K562 (cell line): ENCODE measurements around the gene ARHGAP18. TPM values are rescaled to one million over a fixed set of nuclear protein-coding genes. Genes with fewer than 3 reads are reported as not detected.

ENCODE experiments used
- CC2D1A ChIP-seq: fragments of 450-650 bp; IDR thresholded peaks from 2 replicates; pipeline ENCODE4 v1.6.1; 2017; ENCODE audit warnings: mild to moderate bottlenecking
- DMBX1 ChIP-seq: fragments of 250-450 bp; sonication (Bioruptor Pico); IDR thresholded peaks from 2 replicates; pipeline ENCODE4 v1.8.0; 2022; ENCODE audit warnings: inconsistent platforms, mild to moderate bottlenecking, moderate library complexity, borderline replicate concordance
- FOS ChIP-seq: IDR thresholded peaks from 3 replicates; pipeline ENCODE4 v1.6.1; 2011; ENCODE audit not compliant: insufficient read length; ENCODE audit errors: extremely low read depth
- FOXJ3 ChIP-seq: sonication (generic); formaldehyde crosslinking; IDR thresholded peaks from 2 replicates; pipeline ENCODE4 v1.4.0; 2020; ENCODE audit warnings: mild to moderate bottlenecking, missing genetic modification reagents
- KAT7 ChIP-seq: sonication (generic); formaldehyde crosslinking; IDR thresholded peaks from 2 replicates; pipeline ENCODE4 v1.8.0; 2022; ENCODE audit warnings: missing genetic modification reagents, mild to moderate bottlenecking, borderline replicate concordance
- MAFK ChIP-seq: IDR thresholded peaks from 2 replicates; pipeline ENCODE4 v1.6.1; 2011; ENCODE audit warnings: low read length, improper control_type of control experiment
- MAZ ChIP-seq, 2 experiments: fragments of 450-650 bp in 1 of 2; sonication (generic) in 1 of 2; formaldehyde crosslinking; IDR thresholded peaks in 1 of 2; conservative IDR thresholded peaks in 1 of 2; 2 replicates each; pipeline versions ENCODE4 v1.4.0 to v1.5.0; 2020; ENCODE audit warnings: mild to moderate bottlenecking in 1 of 2, missing genetic modification reagents in 1 of 2
- NFE2 ChIP-seq: IDR thresholded peaks from 2 replicates; pipeline ENCODE4 v1.6.1; 2014; ENCODE audit warnings: antibody characterized with exemption, low read depth
- POLR2AphosphoS2 ChIP-seq: IDR thresholded peaks from 2 replicates; pipeline ENCODE4 v1.6.1; 2012; ENCODE audit warnings: low read length, improper control_type of control experiment
- PRPF4 ChIP-seq: fragments of 200-400 bp; formaldehyde crosslinking; IDR thresholded peaks from one replicate; pipeline ENCODE4 v1.6.1; 2017; ENCODE audit warnings: low read length, low read depth, mild to moderate bottlenecking; ENCODE audit not compliant: insufficient read depth, poor library complexity, severe bottlenecking
- SRSF3 ChIP-seq: fragments of 200-400 bp; formaldehyde crosslinking; IDR thresholded peaks from 2 replicates; pipeline ENCODE4 v1.6.1; 2016; ENCODE audit warnings: mild to moderate bottlenecking, low read length, moderate library complexity; ENCODE audit not compliant: insufficient read depth
- TBP ChIP-seq: optimal IDR thresholded peaks from 2 replicates; pipeline ENCODE3; 2011; ENCODE audit warnings: low read depth, low read length, improper control_type of control experiment
- polyA plus RNA-seq, 8 experiments: library from polyadenylated mRNA; depleted of rRNA in 4 of 8; stranded (reverse) in 5 of 8; unstranded in 3 of 8; fragments of >200 nt; fragmentation: Nextera tagmentation in 2 of 8; fragmentation: Illumina TruSeq in 1 of 8; extraction: Ambion mirVana in 2 of 8; extraction: Trizol in 1 of 8; gene quantifications; 2 replicates each; pipeline versions ENCODE4 v1.2.1 to v1.2.3, GENCODE V29; 2011 to 2014; ENCODE audit warnings: inconsistent platforms in 1 of 8, missing spikeins in 1 of 8
- total RNA-seq, 7 experiments: library from RNA; depleted of rRNA in 6 of 7; stranded (reverse); fragments of >200 nt in 6 of 7; fragmentation: Illumina TruSeq in 2 of 7; extraction: Trizol in 2 of 7; gene quantifications; 2 replicates each; pipeline versions ENCODE4 v1.2.1 to v1.2.3, GENCODE V29; 2011 to 2021; ENCODE audit warnings: low replicate concordance in 1 of 7
- TF ChIP-seq, protein P1 (sequence below), 2 experiments: fragments of 450-650 bp; IDR thresholded peaks; 2 replicates each; pipeline ENCODE4 v1.6.1; 2018; ENCODE audit warnings: mild to moderate bottlenecking in 2 of 2, low read depth in 1 of 2; ENCODE audit not compliant: partially characterized antibody in 2 of 2
- TF ChIP-seq, protein P2 (sequence below): fragments of 250-450 bp; sonication (Bioruptor Pico); IDR thresholded peaks from 2 replicates; pipeline ENCODE4 v1.5.0; 2021
- TF ChIP-seq, protein P3 (sequence below): fragments of 450-650 bp; IDR thresholded peaks from 2 replicates; pipeline ENCODE4 v1.6.1; 2016
- TF ChIP-seq, protein P4 (sequence below): fragments of 250-450 bp; sonication (Bioruptor Pico); IDR thresholded peaks from 2 replicates; pipeline ENCODE4 v1.4.0; 2020; ENCODE audit warnings: mild to moderate bottlenecking

The ARHGAP18 gene
- total and polyA plus RNA-seq, 9 of the 15 experiments (the other 6 are each of a cell fraction or from before 2014, with no cell fraction given) = 13.3 to 29.7 (median 21.1) TPM

DNA sequence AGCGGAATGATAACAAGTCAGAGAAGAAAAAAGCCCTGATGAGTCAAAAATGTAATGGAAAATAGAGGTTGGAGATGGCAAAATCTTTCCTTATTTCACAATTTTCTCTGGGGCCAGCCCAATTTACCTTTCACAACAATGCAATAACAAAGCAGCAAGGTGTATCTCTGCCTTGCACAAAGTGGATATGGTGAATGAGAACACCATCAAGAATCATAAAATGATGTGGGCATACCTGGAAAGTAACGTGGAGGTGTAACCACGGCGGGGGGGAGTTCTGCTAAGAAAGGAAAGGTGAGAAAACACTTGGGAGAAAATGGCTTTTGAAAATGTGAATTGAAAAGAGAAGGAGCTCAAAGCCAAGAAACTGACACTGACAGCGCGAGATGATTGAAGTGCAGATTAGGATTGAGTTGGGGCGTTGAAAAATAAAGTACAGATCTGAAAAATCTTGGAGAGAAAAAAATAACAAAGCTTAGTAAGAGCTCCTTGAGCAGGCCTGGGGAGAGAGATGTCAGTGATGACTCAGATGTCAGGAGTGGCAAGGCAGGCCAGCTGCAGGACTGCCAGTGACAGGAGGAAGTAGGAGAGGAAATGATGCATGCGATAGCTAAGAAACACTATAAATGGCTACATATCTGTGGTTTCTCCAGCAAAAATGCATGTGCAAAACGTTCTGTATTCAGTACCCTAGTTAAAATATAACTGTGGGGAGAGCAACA is 26.2 kb downstream of the ARHGAP18 start (continued):
- TF ChIP-seq, protein P1, sequence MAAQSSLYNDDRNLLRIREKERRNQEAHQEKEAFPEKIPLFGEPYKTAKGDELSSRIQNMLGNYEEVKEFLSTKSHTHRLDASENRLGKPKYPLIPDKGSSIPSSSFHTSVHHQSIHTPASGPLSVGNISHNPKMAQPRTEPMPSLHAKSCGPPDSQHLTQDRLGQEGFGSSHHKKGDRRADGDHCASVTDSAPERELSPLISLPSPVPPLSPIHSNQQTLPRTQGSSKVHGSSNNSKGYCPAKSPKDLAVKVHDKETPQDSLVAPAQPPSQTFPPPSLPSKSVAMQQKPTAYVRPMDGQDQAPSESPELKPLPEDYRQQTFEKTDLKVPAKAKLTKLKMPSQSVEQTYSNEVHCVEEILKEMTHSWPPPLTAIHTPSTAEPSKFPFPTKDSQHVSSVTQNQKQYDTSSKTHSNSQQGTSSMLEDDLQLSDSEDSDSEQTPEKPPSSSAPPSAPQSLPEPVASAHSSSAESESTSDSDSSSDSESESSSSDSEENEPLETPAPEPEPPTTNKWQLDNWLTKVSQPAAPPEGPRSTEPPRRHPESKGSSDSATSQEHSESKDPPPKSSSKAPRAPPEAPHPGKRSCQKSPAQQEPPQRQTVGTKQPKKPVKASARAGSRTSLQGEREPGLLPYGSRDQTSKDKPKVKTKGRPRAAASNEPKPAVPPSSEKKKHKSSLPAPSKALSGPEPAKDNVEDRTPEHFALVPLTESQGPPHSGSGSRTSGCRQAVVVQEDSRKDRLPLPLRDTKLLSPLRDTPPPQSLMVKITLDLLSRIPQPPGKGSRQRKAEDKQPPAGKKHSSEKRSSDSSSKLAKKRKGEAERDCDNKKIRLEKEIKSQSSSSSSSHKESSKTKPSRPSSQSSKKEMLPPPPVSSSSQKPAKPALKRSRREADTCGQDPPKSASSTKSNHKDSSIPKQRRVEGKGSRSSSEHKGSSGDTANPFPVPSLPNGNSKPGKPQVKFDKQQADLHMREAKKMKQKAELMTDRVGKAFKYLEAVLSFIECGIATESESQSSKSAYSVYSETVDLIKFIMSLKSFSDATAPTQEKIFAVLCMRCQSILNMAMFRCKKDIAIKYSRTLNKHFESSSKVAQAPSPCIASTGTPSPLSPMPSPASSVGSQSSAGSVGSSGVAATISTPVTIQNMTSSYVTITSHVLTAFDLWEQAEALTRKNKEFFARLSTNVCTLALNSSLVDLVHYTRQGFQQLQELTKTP (IDR thresholded peaks at IDR 0.05; ENCODE audit: low read depth in 1 of 2, partially characterized antibody in 2 of 2) = peak in 1 of 2 experiments; percentile 87
- TF ChIP-seq, protein P2, sequence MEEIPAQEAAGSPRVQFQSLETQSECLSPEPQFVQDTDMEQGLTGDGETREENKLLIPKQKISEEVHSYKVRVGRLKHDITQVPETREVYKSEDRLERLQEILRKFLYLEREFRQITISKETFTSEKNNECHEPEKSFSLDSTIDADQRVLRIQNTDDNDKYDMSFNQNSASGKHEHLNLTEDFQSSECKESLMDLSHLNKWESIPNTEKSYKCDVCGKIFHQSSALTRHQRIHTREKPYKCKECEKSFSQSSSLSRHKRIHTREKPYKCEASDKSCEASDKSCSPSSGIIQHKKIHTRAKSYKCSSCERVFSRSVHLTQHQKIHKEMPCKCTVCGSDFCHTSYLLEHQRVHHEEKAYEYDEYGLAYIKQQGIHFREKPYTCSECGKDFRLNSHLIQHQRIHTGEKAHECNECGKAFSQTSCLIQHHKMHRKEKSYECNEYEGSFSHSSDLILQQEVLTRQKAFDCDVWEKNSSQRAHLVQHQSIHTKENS (CRISPR knock-in tag) = no peak
- TF ChIP-seq SRSF3 (no peak), CC2D1A (peak; percentile 77; the same call in 1 of the 2 replicates), DMBX1 (CRISPR knock-in tag) (peak; percentile 69; the same call in 1 of the 2 replicates), FOXJ3 (CRISPR knock-in tag) (no peak), KAT7 (no peak), MAFK (peak; percentile 62), PRPF4 (no peak), POLR2AphosphoS2 (no peak), MAZ (CRISPR knock-in tag; conservative IDR thresholded peaks at IDR 0.05 in 1 of 2, IDR thresholded peaks at IDR 0.05 in 1 of 2) (no peak), FOS (peak; percentile 75), TBP (peak; percentile 38), NFE2 (peak; percentile 87)
- TF ChIP-seq, protein P3, sequence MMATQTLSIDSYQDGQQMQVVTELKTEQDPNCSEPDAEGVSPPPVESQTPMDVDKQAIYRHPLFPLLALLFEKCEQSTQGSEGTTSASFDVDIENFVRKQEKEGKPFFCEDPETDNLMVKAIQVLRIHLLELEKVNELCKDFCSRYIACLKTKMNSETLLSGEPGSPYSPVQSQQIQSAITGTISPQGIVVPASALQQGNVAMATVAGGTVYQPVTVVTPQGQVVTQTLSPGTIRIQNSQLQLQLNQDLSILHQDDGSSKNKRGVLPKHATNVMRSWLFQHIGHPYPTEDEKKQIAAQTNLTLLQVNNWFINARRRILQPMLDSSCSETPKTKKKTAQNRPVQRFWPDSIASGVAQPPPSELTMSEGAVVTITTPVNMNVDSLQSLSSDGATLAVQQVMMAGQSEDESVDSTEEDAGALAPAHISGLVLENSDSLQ = peak; percentile 95
- TF ChIP-seq, protein P4, sequence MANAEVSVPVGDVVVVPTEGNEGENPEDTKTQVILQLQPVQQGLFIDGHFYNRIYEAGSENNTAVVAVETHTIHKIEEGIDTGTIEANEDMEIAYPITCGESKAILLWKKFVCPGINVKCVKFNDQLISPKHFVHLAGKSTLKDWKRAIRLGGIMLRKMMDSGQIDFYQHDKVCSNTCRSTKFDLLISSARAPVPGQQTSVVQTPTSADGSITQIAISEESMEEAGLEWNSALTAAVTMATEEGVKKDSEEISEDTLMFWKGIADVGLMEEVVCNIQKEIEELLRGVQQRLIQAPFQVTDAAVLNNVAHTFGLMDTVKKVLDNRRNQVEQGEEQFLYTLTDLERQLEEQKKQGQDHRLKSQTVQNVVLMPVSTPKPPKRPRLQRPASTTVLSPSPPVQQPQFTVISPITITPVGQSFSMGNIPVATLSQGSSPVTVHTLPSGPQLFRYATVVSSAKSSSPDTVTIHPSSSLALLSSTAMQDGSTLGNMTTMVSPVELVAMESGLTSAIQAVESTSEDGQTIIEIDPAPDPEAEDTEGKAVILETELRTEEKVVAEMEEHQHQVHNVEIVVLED (CRISPR knock-in tag) = no peak
